ENCODE results near the gene ADCY7.

ADCY7 gene

DNA sequence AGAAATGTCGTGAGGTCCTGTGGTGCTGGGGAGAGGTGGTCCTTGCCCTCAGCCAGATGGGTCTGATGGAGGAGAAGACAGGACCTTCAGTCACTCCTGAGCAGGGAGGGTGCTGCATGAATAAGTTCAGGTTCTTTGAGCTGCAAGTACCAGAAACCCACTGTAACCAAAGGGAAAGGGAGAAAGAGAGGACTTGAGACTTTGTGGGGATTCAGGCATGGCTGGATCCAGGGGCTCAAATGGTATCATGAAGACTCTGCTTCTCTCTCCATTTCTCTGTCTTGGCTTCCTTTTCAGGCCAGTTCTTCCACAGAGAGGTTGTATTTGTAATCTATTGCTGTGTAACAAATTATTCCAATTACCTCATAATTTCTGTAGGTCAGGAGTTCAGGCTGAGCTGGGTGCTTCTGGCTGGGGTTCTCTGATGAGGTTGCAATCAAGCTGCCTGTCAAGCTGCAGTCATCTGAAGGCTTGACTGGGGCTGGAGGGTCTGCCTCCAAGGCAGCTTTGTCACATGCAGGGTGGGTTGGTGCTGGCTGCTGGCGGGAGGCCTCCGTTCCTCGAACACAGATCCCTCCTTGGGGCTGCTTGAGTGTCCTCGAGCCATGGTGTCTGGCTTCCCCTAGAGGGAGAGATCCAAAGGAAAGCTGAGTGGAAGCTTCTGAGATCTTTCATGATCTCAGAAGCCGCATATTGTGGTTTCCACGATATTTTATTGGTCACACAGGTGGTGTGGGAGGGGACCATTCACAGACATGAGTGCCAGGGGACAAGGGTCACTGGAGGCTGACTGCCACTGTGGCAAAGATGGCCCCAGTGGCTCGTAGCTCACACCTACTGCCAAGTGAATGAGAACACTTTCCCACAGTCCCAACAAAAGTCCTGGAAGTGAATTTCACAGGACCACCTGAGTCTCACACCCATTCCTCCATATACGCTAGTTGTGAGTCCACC lies 5.9 kb upstream of the ADCY7 start:
- TF ChIP-seq, protein P1, sequence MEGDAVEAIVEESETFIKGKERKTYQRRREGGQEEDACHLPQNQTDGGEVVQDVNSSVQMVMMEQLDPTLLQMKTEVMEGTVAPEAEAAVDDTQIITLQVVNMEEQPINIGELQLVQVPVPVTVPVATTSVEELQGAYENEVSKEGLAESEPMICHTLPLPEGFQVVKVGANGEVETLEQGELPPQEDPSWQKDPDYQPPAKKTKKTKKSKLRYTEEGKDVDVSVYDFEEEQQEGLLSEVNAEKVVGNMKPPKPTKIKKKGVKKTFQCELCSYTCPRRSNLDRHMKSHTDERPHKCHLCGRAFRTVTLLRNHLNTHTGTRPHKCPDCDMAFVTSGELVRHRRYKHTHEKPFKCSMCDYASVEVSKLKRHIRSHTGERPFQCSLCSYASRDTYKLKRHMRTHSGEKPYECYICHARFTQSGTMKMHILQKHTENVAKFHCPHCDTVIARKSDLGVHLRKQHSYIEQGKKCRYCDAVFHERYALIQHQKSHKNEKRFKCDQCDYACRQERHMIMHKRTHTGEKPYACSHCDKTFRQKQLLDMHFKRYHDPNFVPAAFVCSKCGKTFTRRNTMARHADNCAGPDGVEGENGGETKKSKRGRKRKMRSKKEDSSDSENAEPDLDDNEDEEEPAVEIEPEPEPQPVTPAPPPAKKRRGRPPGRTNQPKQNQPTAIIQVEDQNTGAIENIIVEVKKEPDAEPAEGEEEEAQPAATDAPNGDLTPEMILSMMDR (IDR thresholded peaks at IDR 0.05), result no peak

DNA sequence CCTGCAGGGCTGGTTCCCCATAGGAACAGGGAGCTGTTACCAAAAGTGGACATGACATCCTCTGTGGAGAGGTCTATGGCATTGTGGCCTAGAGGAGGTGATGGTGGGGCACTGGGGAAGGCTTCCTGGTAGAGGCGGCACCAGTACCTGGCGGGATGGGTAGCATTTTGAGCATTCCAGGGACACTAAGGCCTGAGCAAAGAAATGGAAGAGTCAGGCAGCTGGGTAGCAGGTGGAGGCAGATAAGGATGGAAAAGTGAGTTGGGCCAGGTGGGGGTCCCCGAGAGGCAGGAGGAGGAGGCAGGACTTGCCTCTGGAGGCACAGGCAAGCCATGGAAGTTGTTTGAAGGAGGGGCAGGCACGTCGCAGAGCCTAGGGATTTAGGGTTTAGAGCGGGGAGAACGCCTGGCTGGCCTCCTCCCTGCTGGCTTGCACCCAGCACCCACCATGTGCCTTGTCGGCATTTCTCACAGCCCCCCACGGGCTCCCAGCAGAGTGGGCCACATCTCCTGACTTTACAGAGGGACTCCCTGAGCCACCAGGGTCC lies 5.1 kb upstream of the ADCY7 start:
- TF ChIP-seq, protein P1 (IDR thresholded peaks at IDR 0.05), result no peak

DNA sequence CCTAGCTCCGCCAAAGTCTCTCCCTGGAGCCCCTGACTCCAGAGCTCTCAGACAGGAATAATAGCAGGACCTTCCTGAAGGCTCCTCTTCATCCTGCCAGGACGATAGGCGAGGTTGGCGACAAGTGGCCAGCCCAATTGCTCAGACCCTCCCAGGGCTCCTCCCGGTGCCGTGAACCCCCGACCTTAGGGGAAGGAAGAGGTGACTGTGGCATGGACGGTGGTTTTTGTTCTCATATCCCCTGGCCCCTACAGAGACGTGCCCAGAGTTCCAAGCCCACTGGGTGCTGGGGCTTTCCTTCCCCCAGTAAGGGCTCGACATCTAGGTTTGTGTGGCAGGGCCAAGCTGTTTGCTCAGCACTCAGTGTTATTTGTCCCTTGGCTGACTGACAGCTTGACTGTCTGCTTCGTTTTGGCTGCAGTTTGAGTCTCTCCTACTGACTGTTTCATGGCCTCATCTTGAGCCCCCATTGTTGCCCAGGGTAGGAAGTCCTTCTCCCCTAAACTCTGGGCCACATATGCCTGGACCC lies 4.6 kb upstream of the ADCY7 start:
- TF ChIP-seq, protein P1 (IDR thresholded peaks at IDR 0.05), result no peak

DNA sequence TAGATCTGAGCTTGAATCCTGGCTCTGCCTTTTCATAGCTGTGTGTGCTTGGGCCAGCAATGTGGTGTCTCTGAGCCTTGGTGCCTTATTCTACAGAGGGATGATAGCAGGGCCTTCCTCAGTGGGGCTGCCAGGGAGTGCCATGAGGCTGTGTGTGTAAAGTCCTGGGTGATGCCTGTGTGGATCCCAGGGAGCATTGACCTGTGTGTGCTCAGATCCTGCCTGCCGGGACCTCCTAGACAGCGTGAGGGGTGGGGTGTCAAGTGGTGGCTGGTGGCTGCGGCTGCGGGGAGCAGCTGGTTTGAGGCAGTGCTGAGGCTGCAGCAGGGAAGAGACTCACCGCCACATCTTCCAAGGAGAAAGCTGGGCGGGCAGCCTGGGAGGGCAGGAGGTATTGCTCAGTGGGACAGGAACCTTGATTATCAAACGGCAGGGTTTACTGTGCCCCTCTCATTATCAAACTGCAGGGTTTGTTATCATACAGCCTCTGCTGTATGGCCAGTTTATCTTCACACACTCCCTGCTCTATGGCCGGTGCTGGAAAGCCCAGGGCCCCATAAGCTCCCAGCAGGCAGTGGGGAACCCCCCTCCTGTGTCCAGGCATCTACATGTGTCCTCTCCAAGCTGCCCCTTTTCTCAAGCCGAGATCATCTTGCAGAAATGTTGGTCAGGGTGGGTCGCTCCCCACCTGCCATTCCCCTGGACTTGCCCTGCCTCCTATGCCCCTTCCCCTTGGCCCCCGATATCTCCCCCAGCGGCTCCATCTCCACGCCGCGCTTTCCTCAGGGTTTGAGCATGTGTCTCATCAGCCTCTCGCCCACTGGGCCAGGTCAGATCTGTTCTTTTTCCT lies 3.1 kb upstream of the ADCY7 start:
- TF ChIP-seq, protein P1 (IDR thresholded peaks at IDR 0.05), result no peak

DNA sequence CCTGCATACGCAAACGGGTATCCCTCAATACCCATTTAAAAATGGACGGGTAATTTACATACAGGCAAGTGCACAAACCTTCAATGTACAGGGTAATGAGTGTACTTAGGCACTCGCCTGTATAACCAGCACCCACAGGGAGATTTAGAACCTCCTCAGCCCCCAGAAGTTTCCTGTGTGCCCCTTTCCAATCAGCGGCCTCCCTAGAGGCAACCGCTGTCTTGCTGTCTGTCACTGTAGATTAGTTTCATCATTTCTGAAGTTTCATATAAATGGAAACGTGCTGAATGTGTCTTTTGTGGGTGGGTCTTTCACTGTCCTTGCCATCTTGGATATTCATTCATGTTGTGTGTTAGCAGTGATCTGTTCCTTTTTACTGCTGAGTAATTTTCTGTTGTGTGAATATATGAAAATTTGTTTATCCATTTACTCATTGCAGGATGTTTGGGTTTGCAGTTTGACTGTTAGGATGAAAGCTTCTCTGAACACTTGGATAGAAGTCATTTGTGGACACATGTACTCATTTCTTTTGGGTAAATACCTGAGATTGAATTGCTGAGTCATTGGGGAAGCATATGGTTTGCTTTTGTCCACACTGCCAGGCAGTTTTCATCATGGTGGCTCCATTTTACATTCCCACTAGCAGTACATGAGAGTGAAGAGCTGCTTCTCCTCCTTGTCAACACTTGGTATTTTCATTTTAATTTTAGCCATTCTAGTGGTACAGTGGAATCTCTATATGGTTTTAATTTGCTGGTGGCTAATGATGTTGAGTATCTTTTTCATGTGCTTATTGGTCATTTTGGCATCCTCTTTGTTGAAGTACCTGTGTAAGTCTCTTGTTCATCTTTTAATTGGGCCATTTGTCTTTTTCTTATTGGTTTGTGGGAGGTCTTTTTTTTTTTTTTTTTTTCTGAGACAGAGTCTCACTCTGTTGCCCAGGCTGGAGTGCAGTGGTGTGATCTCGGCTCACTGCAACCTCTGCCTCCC lies 2.1 kb upstream of the ADCY7 start:
- TF ChIP-seq, protein P1 (IDR thresholded peaks at IDR 0.05), result no peak

DNA sequence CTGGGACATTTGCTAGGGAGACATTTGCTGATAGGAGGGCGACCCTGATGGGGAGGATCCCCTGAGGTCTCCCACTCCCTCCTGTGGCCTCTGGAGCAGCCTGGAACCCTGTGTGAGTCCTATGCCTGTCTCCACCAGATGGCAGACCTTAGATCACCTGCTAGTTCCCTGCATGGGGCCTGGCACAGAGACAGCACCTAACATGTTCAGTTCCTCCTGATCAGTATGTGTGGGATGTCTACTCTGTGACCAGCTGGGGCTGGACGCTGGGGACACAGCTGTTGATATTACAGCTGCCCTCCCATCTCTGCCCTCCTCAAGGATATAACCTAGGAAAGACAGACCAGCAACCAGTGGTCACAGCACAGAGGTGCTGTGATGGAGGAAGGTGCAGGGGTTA lies 1.1 kb upstream of the ADCY7 start:
- TF ChIP-seq, protein P1 (IDR thresholded peaks at IDR 0.05), result peak; percentile 55

All from LNCAP (cell line).